ENCODE data around the gene AHCTF1.
"Not testable (repeated sequence)": the region's sequence is repeated elsewhere in the genome, so short reads cannot be mapped to it uniquely, and the experiment has no call there.

AHCTF1 gene

GRCh38 chr1:246921481-246921880 lies 10.3 kb downstream of the AHCTF1 start:
- no peak for DNase-seq (ENCODE audit: low read depth)

- DNase-seq (ENCODE audit: low read depth): no peak
Measured at GRCh38 chr1:246919902-246920301, 11.8 kb downstream of the AHCTF1 start.

- DNase-seq (ENCODE audit: low read depth): not testable (repeated sequence)
Measured at GRCh38 chr1:246916026-246916923, 15.5 kb downstream of the AHCTF1 start.

DNA sequence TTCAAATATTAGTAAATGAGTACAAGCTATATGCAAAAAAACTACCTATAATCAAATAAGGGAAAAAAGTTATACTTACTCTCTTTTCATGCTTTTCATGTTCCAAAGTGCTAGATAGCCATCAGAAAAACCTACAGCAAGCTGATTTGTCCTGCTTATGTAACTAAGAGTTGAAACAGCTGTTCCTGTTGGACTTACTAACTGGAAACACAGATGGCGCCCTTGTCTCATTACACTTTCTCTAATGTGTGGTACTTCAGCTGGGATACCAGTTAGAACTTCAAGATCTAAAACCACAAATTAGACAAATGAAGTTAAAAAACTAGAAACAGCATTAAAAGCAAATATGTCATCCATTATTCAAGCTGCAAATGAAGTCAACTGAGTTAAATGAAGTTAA lies 24.3 kb downstream of the AHCTF1 start:
- no peak for DNase-seq (ENCODE audit: low read depth)

DNA sequence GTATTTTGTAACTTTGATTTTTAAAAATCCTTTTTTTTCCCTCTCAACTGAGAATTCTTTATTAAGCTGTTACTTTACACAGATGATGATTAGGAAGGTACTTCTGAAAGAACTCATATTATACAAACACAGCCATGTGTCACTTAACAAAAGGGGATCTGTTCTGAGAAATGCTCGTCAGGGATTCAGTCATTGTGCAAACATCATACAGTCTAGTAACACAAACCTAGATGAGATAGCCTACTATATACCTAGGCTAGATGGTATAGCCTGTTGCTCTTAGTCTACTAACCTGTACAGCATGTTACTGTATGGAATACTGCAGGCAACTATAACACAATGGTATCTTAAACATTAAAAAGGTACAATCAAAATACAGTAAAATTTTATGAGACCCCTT lies 24.9 kb downstream of the AHCTF1 start:
- DNase-seq (ENCODE audit: low read depth): no peak

- DNase-seq (ENCODE audit: low read depth): no peak
Measured at GRCh38 chr1:246901874-246902273, 29.9 kb downstream of the AHCTF1 start.

GRCh38 chr1:246897302-246897701 lies 34.4 kb downstream of the AHCTF1 start:
- DNase-seq (ENCODE audit: low read depth): no peak

GRCh38 chr1:246893191-246893939 lies 38.4 kb downstream of the AHCTF1 start:
- DNase-seq (ENCODE audit: low read depth): no peak

DNA sequence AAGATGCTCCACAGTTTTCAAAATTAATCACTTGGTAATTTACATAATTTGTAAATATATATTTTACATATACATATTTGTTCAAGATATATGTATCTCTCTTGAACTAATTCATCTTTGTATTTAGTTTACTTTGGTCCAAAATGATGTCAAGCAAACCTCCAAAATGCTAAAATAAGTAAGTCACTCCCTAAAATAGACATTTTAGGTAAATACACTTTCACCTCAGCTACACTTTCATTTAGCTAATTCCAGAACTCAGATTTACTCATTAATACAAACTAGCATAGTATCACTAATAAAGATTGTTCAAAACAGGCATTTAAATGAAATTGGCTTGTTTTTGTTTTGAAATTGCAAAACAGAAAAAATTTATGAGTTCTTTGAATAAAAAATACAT lies 40.6 kb downstream of the AHCTF1 start:
- DNase-seq (ENCODE audit: low read depth): no peak

- no peak for DNase-seq (ENCODE audit: low read depth)
Measured at GRCh38 chr1:246888522-246888921, 43.2 kb downstream of the AHCTF1 start.

DNA sequence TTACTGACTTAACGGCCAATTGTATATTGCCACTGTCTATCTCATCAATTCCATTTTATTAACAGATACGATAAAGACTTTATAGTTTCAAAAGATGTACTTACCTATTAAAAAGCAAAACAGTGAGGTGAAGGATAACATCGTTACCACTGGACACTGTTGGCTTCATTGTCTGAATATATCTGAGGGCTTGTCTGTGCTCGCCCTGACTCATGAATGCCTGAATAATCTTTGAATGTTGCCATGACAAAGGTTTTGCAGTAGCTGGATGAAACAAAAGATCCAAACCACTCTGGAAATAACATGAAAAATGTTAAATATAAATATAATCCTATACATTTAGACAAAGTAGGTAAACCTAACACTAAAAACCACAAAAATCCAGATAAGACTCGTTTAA lies 46.4 kb downstream of the AHCTF1 start:
- DNase-seq (ENCODE audit: low read depth): not testable (repeated sequence)

GRCh38 chr1:246878551-246878950 lies 53.2 kb downstream of the AHCTF1 start:
- no peak for DNase-seq (ENCODE audit: low read depth)

GRCh38 chr1:246876431-246876830 lies 55.3 kb downstream of the AHCTF1 start:
- DNase-seq (ENCODE audit: low read depth): no peak

GRCh38 chr1:246875041-246876026 lies 56.4 kb downstream of the AHCTF1 start:
- no peak for DNase-seq (ENCODE audit: low read depth)

DNA sequence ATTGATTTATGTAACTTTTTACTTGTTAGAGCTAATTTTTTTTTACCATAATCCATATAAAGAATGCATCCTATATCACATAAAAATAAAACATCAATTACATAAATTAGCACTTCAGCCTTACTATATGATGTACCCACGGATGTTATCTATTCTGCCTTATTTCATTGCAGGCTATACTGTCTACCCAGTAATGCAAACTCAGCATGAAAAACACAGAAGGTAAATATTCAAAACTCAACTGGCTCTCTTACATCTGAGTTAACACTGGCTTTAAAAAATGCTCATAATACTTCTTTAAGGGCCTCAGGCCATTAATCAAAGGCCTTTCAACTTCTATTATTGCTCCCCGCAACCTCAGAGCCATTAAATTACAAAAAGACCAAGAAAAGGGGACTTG lies 65.8 kb downstream of the AHCTF1 start:
- DNase-seq (ENCODE audit: low read depth): no peak

DNA sequence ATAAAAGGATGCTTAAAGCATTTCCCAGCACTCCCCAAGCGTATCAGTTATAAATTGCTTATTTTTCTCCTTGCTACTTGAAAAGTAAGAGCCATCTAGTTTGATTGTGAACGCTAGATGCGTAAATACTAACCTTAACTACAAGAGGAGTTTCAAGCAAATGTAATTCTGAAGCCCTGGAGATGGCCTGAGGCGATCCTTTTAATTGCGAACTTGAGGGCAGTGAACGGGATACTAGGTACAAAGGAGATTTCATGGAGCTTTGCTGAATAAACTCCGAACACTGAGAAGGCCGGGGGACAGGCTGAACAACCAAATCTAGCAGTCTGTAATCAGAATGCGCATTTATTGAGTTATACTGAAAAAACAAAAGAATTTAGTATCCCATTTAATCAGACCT lies 68.0 kb downstream of the AHCTF1 start:
- DNase-seq (ENCODE audit: low read depth): not testable (repeated sequence)

GRCh38 chr1:246860401-246860800 lies 71.3 kb downstream of the AHCTF1 start:
- no peak for DNase-seq (ENCODE audit: low read depth)

- no peak for DNase-seq (ENCODE audit: low read depth)
Measured at GRCh38 chr1:246856371-246856770, 75.4 kb downstream of the AHCTF1 start.

DNA sequence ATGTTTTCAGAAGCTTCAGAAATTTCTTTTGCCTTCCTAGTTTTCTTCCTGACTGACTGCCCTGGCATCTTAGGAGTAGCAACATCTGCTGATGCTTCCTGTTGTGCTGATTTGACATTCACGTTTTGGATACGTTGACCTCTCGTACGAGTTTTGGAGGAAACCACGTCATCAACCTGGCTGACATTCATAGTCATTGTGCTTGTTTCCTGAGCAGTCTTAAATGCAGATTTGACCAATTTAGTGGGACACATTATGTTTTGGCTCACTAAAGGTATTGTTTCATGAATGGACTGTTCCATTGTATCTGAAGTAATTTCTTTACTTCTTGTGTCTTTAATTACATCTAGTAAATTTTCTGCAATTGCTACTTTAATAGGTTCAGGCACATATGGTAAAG lies 81.1 kb downstream of the AHCTF1 start:
- DNase-seq (ENCODE audit: low read depth): not testable (repeated sequence)

DNA sequence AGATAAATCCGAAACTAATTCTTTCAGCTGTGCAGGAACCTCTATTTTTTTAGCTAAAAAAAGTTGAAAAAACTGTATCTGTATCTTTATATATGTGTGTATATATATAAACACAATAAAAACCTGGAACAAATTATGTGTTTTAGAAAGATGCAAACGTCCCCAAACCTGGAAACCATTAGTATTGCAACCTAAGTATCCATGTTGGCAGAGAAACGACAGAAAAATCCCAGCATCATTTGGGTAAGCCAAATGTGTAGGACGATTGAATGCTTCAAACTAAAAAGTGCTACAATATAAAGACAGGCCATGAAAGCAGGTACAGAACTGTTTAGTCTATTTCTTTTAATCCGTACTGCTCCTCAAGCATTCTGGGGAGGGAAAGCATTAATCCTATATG lies 87.9 kb downstream of the AHCTF1 start:
- DNase-seq (ENCODE audit: low read depth): no peak

DNA sequence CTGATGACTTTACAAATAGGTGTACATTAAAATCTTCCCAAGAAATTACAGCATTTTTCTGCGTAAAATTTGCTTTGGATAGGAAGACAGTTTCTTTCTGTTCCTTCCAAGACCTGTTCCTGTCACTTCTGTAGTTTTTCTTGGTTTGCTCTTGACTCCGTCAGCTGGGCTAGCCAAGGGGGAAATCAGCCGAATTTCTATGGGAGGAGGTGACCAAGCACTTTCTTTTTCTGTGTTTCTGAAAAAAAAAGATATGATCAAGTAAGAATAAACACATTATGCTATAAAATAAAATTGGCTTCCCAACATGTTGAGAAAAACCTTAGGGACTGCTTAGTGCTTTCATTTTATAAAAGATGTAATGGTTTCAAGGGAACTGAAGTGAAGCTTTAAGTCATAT lies 91.0 kb downstream of the AHCTF1 start:
- DNase-seq (ENCODE audit: low read depth): not testable (repeated sequence)

GRCh38 chr1:246838118-246838456 lies 93.7 kb downstream of the AHCTF1 start:
- DNase-seq (ENCODE audit: low read depth): no peak
